NCI-H1092 treated with DMSO at 0.1 percent for 48 hours (cell line): ENCODE measurements around the gene PRKCZ.

ENCODE experiments used
- DNase-seq: peaks from one replicate; lab custom pipeline; 2025; lab: John Stamatoyannopoulos, UW

The PRKCZ gene

GRCh38 chr1:2157856-2158255, 107.6 kb downstream of the PRKCZ start:
- no peak for DNase-seq

- no peak for DNase-seq
Observed at GRCh38 chr1:2158272-2158671, 108.1 kb downstream of the PRKCZ start.

- no peak for DNase-seq
Observed at GRCh38 chr1:2159124-2159523, 108.9 kb downstream of the PRKCZ start.

- no peak for DNase-seq
Observed at GRCh38 chr1:2160451-2161300, 110.5 kb downstream of the PRKCZ start.

- DNase-seq = no peak
Observed at GRCh38 chr1:2163205-2163604, 113.0 kb downstream of the PRKCZ start.

- DNase-seq = no peak
Observed at GRCh38 chr1:2165646-2166045, 115.4 kb downstream of the PRKCZ start.

GRCh38 chr1:2166254-2166653, 116.0 kb downstream of the PRKCZ start:
- no peak for DNase-seq

- no peak for DNase-seq
Observed at GRCh38 chr1:2166695-2167094, 116.5 kb downstream of the PRKCZ start.

GRCh38 chr1:2168090-2168489, 117.9 kb downstream of the PRKCZ start:
- DNase-seq = no peak

- DNase-seq = no peak
Observed at GRCh38 chr1:2168535-2168934, 118.3 kb downstream of the PRKCZ start.

GRCh38 chr1:2169200-2169836, 119.1 kb downstream of the PRKCZ start:
- DNase-seq = no peak

GRCh38 chr1:2170211-2170610, 120.0 kb downstream of the PRKCZ start:
- no peak for DNase-seq

- DNase-seq = no peak
Observed at GRCh38 chr1:2172012-2172411, 121.8 kb downstream of the PRKCZ start.

- no peak for DNase-seq
Observed at GRCh38 chr1:2172551-2173146, 122.4 kb downstream of the PRKCZ start.

- DNase-seq = no peak
Observed at GRCh38 chr1:2173546-2174347, 123.5 kb downstream of the PRKCZ start.

GRCh38 chr1:2174348-2175054, 124.3 kb downstream of the PRKCZ start:
- DNase-seq = peak; percentile 20

- DNase-seq = no peak
Observed at GRCh38 chr1:2175055-2175414, 124.8 kb downstream of the PRKCZ start.

GRCh38 chr1:2175681-2176454, 125.7 kb downstream of the PRKCZ start:
- DNase-seq = no peak

- no peak for DNase-seq
Observed at GRCh38 chr1:2176615-2177014, 126.4 kb downstream of the PRKCZ start.

GRCh38 chr1:2177541-2177940, 127.3 kb downstream of the PRKCZ start:
- no peak for DNase-seq

- no peak for DNase-seq
Observed at GRCh38 chr1:2177946-2178538, 127.8 kb downstream of the PRKCZ start.
